Fibroblast of villous mesenchyme (primary cell): ENCODE measurements around the gene APOD. TPM values are rescaled to one million over a fixed set of nuclear protein-coding genes. Genes with fewer than 3 reads are reported as not detected.

Experiments used
- DNase-seq: peaks from one replicate; pipeline ENCODE4 v3.0.0-alpha.2; 2010; ENCODE audit warnings: low read depth
- H3K4me3 ChIP-seq: 2 replicates; pipeline ENCODE4 v1.5.1; 2011; ENCODE audit warnings: low read depth, mild to moderate bottlenecking, low read length
- small RNA-seq: library from RNA; depleted of rRNA; stranded (forward); fragments of <200 nt; gene quantifications from one replicate; pipeline ENCODE3, GENCODE V24; 2012
- total RNA-seq: library from RNA; depleted of rRNA; stranded (reverse); fragments of >200 nt; gene quantifications from 2 replicates; pipeline ENCODE4 v1.2.3, GENCODE V29; 2012
- TF ChIP-seq, protein P1 (sequence below): IDR thresholded peaks from 2 replicates; pipeline ENCODE4 v1.5.1; 2012; ENCODE audit warnings: low read depth, mild to moderate bottlenecking, low read length; ENCODE audit not compliant: insufficient read depth

APOD gene
- total RNA-seq, 1 donor: 1.3 TPM

DNA sequence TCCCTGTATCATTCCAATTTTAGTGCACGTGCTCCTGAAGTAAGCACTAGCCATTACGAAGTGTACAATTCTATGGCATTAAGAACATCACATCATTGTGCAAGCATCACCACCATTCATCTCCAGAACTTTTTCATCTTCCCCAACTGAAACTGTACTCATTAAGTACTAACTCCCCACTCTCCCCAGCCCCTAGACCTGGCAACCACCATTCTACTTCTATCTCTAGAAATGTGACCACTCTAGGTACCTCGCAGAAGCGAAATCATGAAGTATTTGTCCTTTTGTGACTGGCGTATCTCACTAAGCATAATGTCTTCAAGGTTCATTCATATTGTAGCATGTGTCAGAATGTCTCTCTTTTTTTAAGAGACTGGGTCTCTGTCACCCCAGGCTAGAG is 52.1 kb downstream of the APOD start:
- TF ChIP-seq, protein P1, sequence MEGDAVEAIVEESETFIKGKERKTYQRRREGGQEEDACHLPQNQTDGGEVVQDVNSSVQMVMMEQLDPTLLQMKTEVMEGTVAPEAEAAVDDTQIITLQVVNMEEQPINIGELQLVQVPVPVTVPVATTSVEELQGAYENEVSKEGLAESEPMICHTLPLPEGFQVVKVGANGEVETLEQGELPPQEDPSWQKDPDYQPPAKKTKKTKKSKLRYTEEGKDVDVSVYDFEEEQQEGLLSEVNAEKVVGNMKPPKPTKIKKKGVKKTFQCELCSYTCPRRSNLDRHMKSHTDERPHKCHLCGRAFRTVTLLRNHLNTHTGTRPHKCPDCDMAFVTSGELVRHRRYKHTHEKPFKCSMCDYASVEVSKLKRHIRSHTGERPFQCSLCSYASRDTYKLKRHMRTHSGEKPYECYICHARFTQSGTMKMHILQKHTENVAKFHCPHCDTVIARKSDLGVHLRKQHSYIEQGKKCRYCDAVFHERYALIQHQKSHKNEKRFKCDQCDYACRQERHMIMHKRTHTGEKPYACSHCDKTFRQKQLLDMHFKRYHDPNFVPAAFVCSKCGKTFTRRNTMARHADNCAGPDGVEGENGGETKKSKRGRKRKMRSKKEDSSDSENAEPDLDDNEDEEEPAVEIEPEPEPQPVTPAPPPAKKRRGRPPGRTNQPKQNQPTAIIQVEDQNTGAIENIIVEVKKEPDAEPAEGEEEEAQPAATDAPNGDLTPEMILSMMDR: no peak

DNA sequence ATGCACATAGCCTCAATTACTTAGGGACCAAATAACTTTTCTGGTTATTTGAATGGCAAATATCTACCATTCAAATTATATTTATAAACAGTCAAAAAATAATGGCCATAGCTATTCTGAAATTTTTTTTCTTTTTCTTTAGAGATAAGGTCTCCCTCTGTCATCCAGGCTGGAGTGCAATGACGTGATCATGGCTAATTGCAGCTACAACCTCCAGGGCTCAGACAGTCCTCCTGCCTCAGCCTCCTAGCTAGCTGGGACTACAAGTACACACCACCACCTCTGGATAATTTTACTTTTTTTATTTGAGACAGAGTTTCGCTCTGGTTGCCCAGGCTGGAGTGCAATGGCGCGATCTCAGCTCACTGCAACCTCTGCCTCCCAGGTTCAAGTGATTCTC is 57.2 kb downstream of the APOD start:
- no peak for DNase-seq
- TF ChIP-seq, protein P1: no peak
- H3K4me3 ChIP-seq: no peak overlapping the region

More for the DNA sequence above, 52.1 kb downstream of the APOD start:
- no peak for DNase-seq
- no peak overlapping the region for H3K4me3 ChIP-seq

DNA sequence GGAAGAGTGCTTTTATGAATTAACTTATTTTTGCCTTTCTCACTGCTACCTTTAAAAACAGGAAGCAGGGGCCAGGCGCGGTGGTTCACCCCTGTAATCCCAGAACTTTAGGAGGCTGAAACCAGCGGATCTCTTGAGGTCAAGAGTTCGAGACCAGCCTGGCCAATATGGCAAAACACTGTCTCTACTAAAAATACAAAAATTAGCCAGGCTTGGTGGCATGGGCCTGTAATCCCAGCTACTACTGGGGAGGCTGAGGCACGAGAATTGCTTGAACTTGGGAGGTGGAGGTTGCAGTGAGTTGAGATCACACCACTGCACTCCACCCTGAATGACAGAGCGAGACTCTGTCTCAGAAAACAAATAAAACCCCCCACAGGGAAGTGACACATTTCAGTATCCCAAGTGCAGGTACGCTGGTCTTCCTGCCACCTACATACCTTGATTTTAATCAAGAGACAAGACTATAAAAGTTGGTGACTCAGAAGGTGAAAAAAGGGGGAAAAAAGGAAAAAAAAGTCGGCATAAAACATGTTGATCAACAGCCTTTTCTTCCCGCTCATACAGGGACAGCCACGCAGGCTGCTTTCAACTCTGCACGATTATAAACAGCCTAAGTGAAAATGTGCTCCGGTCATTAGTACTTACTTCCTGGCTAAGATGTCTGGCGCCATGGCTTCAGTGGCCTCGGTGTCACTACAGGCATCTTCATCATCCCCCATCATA is 59.4 kb downstream of the APOD start:
- DNase-seq: no peak
- no peak overlapping the region for H3K4me3 ChIP-seq
- TF ChIP-seq, protein P1: no peak

GRCh38 chr3:195522254-195523023 is 61.3 kb downstream of the APOD start:
- H3K4me3 ChIP-seq: no peak overlapping the region
- TF ChIP-seq, protein P1: peak; percentile 51
- peak; percentile 51 for DNase-seq

Small RNAs within 50 kb of the gene (small RNA-seq; reads per million reads assigned to genes)
- not detected for gene RN7SL73P
- gene RNU6ATAC24P: not detected

Other genes starting within 250 kb of the APOD start
- 72.5 and 91.1 TPM in 2 replicates for gene ACAP2, start 140.9 kb downstream of the APOD start, total RNA-seq
- 81.5 and 131 TPM in 2 replicates for gene PPP1R2, start 40.6 kb downstream of the APOD start, total RNA-seq
- 0.32 and 0.43 TPM in 2 replicates for gene MUC20, start 137.0 kb upstream of the APOD start, total RNA-seq
- gene MUC4, start 228.0 kb upstream of the APOD start, total RNA-seq: not detected in 2 replicates